Measurements from ENCODE around the gene RALGAPA2.

RALGAPA2 gene

GRCh38 chr20:20497242-20497978, 215.0 kb downstream of the RALGAPA2 start:
- DNase-seq (ENCODE audit: low spot score), result no peak

GRCh38 chr20:20495729-20496503, 216.5 kb downstream of the RALGAPA2 start:
- no peak for DNase-seq (ENCODE audit: low spot score)

DNA sequence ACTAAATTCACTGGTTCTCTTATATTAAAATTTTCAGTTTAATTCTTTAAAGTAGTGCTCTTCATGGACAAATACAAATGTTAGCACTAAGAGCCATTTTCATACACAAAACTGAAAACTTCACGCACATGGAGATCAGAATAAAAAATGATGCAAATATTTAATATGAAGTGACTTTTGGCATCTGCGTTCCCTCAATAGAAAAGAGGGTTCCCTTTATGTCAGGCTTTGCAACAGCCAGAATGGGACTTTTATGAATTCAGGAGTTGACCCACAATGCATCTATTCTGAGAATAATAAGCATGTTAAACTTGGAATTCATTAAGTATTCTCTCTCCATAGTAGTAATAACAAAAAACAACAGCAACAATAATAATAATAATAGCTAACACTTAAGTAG, 218.7 kb downstream of the RALGAPA2 start:
- DNase-seq (ENCODE audit: low spot score), result no peak

GRCh38 chr20:20492521-20493332, 219.7 kb downstream of the RALGAPA2 start:
- DNase-seq (ENCODE audit: low spot score), result peak; percentile 27

- no peak for DNase-seq (ENCODE audit: low spot score)
Observed at GRCh38 chr20:20491784-20492264, 220.6 kb downstream of the RALGAPA2 start.

DNA sequence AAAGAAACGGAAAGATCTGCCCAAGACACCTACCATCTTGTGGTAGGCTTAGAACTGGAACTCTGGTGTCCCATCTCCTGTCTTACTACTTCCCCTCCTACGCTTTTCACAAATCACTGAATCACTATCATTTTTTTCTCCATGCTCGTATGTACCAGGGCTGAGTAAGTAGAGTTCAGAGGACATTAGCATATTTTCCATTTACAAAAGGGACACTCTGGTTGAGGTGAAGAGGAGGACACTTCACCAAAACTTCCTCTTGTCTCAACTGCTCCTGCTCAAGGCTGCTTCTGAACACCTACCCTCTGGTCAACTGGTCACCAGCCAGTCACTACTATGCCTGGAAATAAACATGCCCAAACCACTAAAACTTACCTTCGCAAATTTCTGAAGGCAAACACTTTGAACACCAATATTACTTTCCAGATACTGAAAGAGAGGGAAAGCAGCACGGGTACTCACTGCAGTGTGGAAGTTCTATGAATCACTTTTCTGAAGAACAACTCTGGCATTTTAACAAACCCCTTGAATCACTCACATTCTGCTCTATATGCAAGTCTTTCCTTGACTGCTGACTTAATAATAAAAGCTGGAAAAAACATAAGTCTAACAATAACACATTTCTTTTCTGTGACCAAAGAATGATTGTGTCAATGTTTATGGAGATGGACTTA, 221.2 kb downstream of the RALGAPA2 start:
- no peak for DNase-seq (ENCODE audit: low spot score)

DNA sequence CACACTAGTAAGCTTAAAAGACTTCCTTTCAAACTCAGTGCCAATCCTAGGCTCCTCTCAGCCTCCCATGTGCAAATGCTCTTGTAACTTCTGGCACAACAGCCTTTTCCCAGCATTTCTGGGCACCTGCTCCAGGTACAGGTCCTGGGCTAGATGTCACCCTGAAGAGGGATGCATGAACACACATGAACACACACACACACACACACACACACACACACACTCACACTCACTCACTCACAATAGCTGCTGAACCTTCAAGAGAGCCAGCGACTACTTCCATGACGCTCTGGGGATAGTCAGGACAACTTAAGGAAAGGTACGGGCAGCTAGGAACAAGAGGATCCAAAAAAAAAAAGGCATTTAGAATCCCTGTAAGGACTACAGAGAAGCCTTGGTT, 221.8 kb downstream of the RALGAPA2 start:
- DNase-seq (ENCODE audit: low spot score), result no peak

GRCh38 chr20:20489648-20490341, 222.6 kb downstream of the RALGAPA2 start:
- no peak for DNase-seq (ENCODE audit: low spot score)

GRCh38 chr20:20489054-20489453, 223.4 kb downstream of the RALGAPA2 start:
- DNase-seq (ENCODE audit: low spot score), result no peak

DNA sequence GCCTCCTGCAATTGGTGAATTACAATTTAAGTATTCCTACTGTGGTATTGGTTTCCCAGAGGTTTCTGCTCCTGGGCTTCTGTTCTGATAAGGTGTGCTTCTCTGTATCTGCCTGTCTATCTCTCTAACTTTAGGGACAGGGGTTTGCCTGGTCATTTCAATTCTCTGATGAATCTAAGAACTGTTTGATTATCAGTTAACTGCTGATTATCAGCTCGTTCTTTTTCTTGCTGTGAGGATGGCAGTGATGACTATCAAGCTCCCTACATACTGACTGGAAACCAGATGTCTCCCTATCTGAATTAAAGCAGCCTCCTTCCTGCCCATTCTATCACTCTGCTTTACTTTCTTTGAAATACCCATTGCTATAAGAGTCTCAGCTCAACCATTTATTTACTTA, 224.1 kb downstream of the RALGAPA2 start:
- DNase-seq (ENCODE audit: low spot score), result no peak

GRCh38 chr20:20487811-20488210, 224.6 kb downstream of the RALGAPA2 start:
- DNase-seq (ENCODE audit: low spot score), result no peak

DNA sequence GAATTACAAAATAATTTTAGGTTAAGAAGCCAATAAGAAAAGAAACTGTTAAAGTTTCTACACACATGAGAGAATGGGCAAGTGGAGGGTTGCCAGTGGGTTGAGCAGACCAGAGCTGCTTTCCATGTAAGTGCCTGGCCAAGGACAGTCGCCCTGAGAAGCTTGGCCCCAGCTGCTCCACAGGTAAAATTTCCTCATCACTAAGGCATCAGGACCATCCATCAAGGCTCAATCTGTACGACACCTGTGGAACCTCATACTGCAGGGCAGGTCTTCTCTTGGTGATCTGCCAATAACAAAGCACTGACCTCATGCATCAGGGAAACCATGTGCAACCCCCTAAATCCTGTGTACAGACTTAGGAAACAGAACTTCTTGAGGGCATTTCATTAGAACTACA, 229.1 kb downstream of the RALGAPA2 start:
- DNase-seq (ENCODE audit: low spot score), result no peak

GRCh38 chr20:20482453-20482852, 230.0 kb downstream of the RALGAPA2 start:
- DNase-seq (ENCODE audit: low spot score), result no peak

GRCh38 chr20:20480689-20481088, 231.8 kb downstream of the RALGAPA2 start:
- DNase-seq (ENCODE audit: low spot score), result no peak

- no peak for DNase-seq (ENCODE audit: low spot score)
Observed at GRCh38 chr20:20480126-20480525, 232.3 kb downstream of the RALGAPA2 start.

DNA sequence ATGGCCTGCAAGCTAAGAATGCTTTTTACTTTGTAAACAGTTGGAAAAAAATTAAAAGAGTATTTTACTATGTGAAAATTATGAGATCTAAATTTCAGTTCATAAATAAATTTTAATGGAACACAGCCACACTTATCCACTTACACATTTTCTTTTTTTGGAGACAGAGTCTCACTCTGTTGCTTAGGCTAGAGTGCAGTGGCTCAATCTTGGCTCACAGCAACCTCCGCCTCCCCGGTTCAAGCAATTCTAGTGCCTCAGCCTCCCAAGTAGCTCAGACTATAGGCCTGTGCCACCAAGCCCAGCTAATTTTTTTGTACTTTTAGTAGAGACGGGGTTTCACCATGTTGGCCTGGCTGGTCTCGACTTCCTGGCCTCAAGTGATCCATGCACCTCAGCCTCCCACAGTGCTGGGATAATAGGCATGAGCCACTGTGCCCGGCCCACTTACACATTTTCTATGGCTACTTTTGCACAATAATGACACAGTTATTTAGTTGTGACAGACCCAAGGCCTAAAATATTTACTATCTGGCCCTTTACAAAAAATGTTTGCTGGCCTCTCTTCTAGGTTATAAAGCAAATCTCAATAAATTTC, 234.9 kb downstream of the RALGAPA2 start:
- no peak for DNase-seq (ENCODE audit: low spot score)

GRCh38 chr20:20476504-20476903, 235.9 kb downstream of the RALGAPA2 start:
- DNase-seq (ENCODE audit: low spot score), result no peak

GRCh38 chr20:20473657-20474056, 238.8 kb downstream of the RALGAPA2 start:
- no peak for DNase-seq (ENCODE audit: low spot score)

DNA sequence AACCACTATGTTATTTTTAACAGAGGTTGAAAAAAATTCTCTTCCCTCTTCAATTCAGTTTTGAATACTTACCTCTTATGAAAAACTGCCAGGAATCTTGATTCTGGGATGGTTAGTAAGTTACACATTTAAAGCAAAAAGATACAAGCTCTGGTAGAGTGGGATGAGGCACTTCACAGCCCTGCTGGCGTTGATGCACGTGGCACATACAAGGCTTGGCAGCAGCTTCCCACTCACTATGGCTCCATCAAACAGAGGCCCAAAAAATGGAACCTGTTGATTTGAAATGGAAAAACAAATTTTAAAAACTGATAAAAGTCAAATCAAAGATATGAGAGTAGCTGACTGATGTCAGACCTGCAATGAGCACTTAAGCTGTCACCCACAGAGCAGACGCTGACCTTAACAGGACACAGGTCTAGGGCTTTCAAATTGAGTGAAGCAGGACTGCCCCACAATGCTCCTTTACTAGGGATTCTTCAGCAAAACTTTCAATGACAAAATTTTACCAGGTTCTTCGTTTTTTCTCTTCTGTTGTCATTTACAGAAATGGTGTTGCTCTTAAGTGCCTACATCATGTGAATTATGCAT, 239.7 kb downstream of the RALGAPA2 start:
- no peak for DNase-seq (ENCODE audit: low spot score)

- DNase-seq (ENCODE audit: low spot score), result no peak
Observed at GRCh38 chr20:20466341-20466879, 246.0 kb downstream of the RALGAPA2 start.
